Activated T-cell treated with anti-CD3 and anti-CD28 coated beads for 4 hours (primary cell): ENCODE measurements around the gene CCNA1.
A peak's percentile ranks its signal among the peaks of the same experiment; 100 is the strongest.

Source experiments
- DNase-seq: peaks from one replicate; pipeline ENCODE4 v3.0.0-alpha.2; 2020

Gene CCNA1

DNA sequence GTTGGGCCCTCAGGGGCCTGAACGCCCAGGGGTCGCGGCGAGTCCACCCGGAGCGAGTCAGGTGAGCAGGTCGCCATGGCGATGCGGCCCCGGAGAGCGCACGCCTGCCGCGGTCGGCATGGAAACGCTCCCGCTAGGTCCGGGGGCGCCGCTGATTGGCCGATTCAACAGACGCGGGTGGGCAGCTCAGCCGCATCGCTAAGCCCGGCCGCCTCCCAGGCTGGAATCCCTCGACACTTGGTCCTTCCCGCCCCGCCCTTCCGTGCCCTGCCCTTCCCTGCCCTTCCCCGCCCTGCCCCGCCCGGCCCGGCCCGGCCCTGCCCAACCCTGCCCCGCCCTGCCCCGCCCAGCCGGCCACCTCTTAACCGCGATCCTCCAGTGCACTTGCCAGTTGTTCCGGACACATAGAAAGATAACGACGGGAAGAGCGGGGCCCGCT, at the start of gene CCNA1:
TSS of gene CCNA1 (plus strand) at position 390 of the 439 bp plus-strand sequence. CDS start 562 bp downstream, outside the sequence.
- DNase-seq, result no peak

DNA sequence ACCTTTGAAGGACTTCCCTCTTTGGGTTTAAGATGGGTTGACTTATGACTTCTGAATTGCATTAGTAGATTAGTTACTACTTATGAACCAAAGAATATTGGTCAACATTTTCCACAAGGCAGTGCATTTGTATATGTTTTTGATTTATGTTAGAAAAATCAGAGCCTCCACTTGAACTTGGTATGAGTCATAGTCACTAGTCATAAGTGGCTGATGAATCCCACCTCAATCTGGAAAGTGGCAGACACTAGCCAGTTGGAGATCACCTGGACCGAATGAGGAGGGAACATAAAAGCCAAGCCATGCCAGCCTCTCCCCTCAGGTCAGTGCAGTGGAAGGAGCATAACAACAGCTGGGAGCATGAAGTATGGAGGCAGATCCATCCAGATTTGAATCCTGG, 46.8 kb upstream of the CCNA1 start:
- DNase-seq, result no peak

DNA sequence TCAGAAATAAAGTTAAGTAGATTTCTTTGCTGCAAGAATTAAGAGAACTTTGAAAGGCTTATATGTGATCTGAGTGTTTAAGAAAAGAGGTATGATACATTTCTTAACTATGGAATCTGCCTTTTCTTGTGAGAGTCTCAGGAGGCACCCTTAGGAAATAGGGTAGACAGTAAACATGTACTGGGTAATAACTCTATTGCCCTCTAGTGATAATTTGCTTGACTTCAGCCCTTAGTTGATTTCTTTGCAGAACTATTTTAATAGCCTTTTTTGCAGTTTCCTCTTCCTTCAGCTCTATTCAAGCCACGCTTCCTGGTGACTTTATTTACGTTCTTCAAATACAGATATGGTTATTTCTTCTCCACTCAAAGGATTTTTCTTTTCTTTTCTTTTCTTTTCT, 37.0 kb upstream of the CCNA1 start:
- no peak for DNase-seq

DNA sequence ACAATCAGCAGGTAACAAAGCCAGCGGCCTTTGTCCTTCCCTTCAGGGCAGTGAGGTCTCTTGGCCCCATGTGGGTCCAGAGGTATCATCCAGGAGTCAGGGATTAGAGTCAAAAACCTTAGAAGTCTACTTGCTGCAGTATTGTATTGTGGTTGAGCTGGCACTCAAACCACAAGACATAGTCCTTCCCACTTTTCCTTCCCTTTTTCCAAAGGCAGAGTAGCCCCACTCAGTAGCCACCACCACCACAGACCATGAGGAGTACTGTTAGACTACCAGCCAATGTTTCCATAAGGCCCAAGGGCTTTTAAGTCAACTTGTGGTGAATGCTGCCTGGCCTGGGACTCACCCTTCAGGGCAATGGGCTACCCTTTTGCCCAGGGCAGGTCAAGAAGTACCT, 27.1 kb upstream of the CCNA1 start:
- no peak for DNase-seq

DNA sequence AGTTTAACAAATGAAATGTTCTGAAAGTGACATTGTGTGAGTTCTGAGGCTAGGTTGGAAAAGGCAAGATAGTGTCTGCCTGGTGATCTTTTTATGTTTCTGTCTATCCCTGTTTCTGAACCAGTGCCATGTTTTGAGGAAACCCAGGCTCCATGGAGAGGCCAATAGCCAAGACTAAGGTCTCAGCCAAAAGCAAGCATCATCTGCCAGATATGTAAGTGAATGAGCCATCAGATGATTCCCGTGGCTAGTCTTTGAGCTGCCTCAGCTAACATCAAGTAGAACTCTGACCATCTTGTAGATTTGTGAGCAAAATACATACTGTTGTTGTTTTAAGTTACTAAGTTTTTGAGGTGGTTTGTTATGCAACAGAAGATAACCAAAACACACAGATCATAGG, 19.6 kb upstream of the CCNA1 start:
- DNase-seq, result no peak

DNA sequence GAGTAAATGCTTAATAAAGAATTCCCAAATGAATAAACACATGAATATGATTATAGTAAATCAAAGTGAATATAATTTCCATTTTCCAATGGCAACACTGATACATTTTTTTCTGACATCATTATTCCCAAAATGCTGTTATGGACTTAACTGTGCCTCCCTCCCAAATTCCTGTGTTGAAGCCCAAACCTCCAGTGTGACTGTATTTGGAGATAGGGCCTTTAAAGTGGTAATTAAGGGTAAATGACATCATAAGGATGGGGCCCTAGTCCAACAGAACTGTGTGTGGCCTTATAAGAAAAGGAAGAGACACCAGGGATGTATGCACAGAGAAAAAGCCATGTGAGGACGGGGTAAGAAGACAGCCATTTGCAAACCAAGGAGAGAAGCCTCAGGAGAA, 19.1 kb upstream of the CCNA1 start:
- DNase-seq, result no peak

DNA sequence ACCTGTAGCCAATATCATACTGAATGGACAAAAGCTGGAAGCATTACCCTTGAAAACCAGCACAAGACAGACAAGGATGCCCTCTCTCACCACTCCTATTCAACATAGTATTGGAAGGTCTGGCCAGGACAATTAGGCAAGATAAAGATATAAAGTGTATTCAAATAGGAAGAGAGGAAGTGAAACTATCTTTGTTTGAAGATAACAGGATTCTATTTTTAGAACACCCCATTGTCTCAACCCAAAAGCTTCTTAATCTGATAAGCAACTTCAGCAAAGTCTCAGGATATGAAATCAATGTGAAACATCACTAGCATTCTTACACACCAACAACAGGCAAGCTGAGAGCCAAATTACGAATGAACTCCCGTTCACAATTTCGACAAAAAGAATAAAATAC, 17.8 kb upstream of the CCNA1 start:
- no peak for DNase-seq

DNA sequence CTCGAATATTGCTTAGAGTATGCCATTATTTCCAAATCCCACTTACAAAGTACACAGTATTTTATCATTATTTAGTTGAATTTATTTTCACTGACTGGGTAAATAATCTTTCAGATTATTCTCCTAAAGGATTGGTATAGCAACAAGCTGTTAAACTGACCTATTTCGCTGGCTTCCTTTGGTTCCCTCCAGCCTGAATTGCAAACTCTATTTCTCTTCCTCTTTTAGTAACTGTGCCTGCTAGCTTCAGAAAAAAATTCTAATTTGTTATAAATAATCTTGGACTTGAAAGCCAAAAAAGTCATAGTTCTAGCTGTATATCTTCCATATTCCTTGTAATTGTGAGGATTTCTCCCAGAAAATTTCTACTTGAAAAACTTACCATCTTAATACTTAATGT, 15.0 kb upstream of the CCNA1 start:
- DNase-seq, result no peak

DNA sequence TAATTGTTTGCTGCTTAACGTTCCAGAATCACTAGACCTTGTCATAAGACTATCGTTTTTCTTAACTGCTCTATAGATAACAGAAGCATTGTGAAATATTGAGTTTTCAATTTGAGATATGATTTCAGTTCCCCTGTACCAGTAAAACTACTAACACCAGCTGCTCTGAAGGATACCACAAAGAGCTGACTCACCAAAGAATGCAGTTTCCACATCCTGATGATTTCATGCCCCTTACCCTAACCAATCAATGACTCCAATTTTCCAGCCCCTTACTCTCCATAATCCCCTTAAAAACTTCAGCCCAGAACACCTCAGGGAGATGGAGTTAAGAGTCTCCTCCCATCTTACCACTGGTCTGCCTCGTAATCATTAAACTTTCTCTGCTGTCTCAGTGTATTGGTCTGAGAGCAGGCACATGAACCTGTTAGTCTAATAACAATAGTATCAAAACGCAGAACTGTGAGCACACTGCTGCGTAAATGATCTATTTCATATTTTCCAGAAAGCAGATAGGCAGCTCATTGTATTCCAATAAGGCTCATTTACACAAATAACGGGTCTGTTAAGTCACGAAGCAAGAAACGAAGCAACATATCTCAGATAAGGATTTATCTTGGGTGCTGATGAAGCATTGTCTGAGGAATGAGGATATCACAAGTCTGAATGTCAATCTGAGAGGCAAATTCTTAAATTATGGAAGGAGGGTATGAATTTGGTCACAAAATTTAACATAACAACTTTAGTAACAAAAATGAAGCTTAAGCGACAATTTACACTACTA, 14.1 kb upstream of the CCNA1 start:
- no peak for DNase-seq

DNA sequence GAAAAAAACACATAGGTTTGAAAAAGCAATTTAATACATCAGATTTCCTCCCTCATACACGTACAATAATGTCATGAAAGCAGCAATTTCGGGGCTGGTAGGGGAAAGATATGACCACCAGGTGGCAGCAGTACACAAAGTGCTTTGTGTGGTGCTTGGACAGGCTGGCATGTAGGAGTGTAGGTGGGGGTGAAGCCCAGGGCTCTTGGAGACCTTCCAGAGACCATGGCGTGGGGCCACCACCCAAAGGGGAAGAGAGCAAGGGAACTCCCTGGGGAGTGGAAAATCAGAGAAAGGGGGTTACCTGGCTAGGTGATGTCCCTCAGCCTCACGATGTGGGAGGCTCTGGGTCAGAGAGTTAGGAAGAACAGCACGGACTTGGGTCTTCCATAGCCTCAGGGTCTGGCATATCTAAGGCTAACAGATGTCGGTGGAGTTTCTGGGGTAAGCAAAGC, 11.8 kb upstream of the CCNA1 start:
- peak; percentile 50 for DNase-seq

DNA sequence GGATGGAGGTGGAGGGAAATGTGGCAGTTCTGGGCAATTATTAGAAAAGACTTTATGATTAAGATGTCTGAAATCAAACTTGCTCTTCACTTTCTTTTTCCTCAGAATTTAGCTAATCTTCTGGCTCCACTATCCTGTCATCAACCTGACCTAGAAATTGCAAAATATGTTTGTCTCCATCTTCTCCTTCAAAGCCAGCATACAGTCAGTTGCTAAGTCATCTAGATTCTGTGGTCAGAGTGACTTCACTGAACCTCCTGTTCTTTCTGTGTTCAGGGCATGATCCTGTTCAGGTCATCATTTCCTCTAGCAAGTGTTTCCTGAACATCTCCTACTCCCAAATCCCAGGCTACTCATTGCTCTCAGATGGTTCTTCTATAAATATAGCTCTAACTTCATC, 10.8 kb upstream of the CCNA1 start:
- DNase-seq, result no peak

DNA sequence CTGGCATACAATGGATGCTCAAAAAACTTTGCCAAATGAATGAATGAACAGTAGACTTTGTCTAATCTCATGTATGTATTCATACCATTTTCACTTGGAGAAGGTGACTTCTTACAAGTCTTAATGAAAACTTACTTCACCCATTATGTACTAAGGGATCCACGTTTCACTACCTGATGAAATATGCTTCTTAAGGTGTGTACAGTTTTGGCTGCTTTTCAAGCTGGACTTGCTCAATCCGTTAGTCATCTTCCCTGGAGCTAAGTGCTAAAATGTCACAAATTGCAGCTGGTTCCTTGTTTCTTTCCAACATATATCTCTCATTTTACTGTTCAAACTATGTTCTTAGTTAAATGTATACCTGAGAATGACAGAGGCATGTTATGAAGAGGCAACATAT, 4.2 kb upstream of the CCNA1 start:
- no peak for DNase-seq

DNA sequence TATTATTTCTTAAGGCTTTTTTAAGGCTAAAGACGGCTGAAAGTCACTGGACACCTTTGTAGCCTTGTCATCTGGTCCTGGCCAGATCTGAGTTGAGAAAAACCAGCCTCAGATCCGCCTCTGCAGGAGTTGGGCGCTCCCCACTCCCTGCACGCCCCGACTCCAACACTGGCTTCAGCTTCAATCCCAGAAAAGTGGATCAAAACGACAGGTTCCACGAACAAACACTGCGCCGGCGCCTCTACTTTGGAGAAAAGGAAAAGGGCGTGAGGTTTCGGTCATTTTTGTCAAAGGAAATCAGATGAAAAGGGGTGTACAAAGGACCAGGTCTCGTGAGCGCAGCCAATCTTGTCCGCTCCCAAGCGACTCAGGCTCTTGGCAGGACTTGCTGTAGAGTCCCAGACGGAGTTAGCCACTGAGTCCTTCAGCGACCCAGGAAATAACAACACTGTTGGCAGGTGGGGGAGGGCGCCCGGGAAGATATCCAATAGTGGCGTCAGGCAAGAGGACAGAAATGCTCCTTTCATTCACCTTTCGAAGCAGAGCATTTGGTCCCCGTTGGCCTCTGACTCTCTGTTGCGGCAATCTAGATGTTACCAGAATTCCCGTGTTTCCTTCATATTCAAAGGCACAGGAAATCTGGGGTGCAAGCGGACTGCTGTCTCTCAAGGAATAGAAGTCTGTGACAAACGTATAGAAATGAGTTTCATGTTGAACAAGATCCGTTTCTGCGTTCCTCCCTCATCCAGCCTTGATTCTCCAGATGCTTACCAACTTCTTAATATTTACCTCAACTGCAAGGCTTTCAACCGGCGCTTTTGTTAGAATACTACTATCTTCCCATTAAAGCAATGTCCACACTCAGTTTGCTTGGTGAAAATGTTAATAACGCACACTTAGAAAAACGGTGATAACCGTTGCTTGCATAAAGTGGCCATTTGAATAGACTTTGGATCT, 1.8 kb upstream of the CCNA1 start:
- DNase-seq, result no peak

DNA sequence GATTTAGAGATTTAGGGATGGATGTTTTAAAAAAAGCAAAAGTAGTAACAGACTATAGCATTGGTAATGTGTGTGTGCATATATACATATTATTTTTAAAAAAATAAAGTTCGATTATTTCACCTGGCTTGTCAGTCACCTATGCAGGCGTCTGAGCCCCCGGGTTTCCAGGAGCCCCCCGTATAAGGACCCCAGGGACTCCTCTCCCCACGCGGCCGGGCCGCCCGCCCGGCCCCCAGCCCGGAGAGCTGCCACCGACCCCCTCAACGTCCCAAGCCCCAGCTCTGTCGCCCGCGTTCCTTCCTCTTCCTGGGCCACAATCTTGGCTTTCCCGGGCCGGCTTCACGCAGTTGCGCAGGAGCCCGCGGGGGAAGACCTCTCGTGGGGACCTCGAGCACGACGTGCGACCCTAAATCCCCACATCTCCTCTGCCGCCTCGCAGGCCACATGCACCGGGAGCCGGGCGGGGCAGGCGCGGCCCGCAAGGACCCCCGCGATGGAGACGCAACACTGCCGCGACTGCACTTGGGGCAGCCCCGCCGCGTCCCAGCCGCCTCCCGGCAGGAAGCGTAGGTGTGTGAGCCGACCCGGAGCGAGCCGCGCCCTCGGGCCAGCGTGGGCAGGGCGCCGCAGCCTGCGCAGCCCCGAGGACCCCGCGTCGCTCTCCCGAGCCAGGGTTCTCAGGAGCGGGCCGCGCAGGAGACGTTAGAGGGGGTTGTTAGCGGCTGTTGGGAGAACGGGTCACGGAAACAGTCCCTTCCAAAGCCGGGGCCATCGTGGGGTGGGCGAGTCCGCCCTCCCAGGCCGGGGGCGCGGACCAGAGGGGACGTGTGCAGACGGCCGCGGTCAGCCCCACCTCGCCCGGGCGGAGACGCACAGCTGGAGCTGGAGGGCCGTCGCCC, 840 bp upstream of the CCNA1 start:
- DNase-seq, result no peak

DNA sequence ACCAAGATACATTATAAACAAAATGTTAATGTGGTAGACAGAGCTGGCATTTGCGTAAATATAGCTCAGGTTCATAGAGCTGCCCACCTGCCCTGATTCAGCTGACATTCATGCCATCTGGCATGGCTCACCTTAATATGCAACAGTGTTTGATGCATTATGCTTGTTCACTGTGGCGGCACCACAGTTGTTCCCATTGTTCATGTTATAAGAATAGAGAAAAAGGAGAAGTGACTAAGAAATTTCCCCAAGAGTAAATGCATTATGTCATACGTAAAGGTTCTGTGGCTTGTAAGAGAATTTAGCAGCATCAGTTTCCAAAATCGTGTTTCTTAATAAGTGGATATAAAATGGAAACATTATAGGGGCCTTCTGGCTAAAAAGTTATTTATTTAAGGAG, 4.5 kb downstream of the CCNA1 start:
- no peak for DNase-seq

DNA sequence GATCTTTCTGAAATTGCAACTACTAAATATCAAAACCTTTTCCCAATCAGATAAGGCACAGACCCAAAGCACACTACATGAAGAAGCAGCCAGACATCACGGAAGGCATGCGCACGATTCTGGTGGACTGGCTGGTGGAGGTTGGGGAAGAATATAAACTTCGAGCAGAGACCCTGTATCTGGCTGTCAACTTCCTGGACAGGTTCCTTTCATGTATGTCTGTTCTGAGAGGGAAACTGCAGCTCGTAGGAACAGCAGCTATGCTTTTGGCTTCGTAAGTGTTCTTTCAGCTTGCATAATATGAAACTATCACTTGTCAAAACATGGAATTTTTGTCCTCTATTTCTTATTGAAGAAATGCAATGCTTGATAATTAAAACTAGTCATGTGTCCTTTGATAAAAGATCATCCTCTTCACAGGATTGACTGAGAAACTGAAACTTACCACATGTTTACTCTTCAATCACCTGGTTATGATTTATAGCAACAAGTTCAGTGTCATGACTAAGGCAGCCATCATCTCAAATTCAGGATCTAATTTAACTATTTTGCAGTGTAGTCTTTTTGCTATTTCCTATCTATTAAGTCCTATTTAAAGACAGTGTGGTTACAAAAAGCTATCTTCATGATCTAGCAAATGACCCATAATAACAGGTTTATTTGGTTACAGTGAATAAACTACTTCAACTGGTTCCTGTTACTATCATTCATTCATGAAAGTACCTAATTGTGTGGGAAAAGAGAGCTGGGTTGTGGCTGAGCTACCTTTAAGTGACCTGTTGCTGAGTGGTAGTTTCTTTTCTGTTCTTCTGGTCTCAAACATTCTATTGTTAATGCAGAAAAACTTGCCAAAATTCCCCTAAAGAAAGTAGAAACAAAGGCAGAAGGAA, 6.5 kb downstream of the CCNA1 start:
- DNase-seq, result no peak

DNA sequence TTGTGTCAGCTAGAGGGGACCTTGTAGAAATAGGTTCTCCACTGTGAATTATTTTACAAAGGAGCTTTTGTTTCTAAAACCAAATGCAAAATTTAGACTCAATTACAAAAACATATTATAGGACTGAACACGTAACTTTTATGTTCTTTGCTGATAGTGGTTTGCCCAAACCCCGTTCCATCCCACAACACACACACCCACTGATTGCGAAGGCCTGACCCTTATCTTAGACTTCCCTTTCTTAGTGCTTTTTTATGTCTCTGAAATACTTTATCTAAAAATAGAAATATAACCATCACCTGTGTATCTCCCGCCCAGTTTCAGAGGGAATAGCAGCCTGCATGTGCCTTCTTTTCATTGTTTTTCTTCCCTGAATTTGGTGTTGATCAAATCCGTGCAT, 13.0 kb downstream of the CCNA1 start:
- no peak for DNase-seq

DNA sequence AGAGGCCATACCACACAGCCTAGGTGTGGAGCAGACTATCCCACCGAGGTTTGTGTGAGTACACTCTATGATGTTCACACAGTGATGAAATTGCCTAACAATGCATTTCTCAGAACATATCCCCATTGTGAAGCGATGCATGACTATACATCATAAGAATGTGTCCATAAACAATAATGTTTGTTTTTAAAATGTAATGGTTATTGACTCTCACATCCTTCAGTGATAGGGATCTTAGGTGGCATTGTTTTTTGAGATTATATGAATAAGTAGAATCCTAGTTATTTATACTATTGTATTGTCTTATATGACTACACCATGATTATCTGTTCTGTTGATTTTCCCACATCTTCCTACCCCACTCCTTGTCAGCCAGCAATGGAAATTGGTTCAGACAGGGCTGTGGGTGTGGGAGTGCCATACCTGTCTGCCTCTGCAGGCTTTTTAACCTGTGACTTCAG, 13.6 kb downstream of the CCNA1 start:
- DNase-seq, result no peak

DNA sequence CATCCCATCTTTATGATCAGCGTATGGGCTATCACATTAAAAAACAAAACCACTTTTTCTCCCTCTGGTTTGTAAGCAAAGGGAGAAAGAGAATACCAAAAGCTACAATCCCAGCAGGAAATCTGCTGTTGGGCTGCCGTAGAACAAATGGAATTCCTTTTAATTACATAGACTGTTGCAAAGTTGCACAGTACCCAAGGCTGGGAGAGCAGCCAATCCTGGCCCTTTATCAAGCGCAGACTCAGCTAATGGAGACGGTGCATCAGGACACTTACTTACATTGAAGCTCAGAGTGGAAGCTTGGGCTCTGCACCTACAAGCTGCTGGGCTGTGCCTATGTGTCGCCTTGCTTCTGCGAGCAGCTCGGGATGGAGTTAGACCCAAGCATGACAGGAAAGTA, 15.2 kb downstream of the CCNA1 start:
- DNase-seq, result no peak

DNA sequence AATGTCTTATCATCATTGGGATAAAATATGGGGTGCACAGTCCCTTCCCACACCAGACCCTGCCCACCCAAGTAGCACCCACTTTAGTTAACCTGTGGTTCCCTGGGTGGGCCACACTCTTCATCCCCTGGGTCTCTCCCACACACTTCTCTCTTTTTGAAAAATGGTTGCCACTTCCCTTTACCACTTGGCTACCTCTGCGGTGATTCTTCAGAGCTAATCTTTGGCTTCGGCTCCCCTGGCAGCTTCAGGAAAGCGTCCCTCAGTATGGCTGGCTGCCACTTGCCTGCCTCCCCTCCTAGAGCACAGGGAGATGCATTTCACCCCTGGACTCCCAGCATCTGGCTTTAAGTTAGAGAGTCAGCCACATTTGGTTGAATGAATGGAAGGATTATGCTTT, 18.2 kb downstream of the CCNA1 start:
- DNase-seq, result no peak

DNA sequence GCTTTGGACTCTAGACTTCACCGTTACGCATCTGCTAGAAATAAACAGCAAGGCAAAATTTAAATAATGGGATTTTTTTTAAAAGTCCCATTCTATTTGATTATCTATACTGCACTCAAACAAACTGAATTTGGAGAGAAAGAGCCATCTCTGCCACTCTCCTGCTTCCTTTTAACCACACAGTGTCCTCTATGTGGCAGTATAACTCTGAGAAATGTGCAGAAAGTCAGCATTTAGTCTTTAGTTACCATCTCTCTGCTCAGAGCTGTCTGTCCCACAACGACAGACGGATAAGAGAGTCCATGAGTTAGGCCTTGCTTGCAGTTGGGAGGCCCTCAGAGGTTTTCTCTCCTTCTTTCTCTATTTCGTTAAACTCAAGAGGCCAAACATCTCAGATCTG, 21.2 kb downstream of the CCNA1 start:
- DNase-seq, result no peak

DNA sequence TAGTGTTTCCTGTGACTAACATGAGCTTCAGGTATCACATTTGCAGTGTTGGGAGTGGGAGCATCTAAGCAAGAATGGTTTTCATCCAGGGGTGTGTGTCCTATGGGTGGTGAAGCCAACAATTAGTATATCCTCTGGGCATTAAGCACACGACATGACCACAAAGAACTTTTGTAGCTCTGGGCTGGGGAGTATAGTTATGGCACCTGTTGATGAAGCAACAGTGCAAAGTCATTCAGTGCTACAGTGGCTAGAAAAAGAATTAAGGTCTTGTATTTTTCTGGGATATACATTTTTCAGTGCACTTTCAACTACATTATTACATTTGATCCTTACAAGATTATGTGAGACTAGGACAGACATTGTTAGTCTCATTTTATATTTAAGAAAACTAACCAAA, 21.8 kb downstream of the CCNA1 start:
- DNase-seq, result no peak
